22Rv1 (cell line): Measurements from ENCODE around the gene NIPAL3.

ENCODE experiments used
- CTCF ChIP-seq: fragments of 450-650 bp; IDR thresholded peaks from 2 replicates; pipeline ENCODE4 v1.5.1; 2017; ENCODE audit warnings: mild to moderate bottlenecking
- ZFX ChIP-seq: fragments of 450-650 bp; IDR thresholded peaks from 2 replicates; pipeline ENCODE4 v1.6.1; 2017; ENCODE audit warnings: antibody characterized with exemption, borderline replicate concordance

DNA sequence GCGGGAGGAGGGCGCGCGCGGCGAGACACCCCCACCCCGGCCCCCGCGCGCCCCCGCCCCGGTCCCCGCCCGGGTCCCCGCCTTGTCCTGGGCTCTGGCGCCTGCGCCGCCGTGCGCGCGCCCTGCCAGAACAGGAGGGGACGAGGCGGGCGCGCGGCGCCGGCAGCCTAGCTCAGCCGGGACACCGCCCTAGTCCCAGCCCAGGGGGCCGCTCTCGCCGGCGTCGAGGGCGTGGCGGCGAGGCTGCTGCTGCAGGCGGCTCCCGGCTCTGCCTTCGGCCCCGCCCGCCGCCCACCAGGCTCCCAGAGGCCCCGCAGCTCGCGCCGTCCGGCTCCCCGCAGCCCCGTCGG is 87.1 kb downstream of the NIPAL3 start, which contains the start of gene RCAN3:
- no peak for TF ChIP-seq CTCF
- no peak for TF ChIP-seq ZFX
